OCI-LY7 (cell line): ENCODE measurements around the gene CACNA1I. TPM values are rescaled to one million over a fixed set of nuclear protein-coding genes. Genes with fewer than 3 reads are reported as not detected.

Experiments
- BruUV-seq: library from RNA; stranded (reverse); fragments of 400-500 nt; replicated peaks from 2 replicates; lab custom pipeline; 2021; lab: Mats Ljungman, UMichigan
- CTCF ChIA-PET: fragments of 300-600 bp; sonication (Branson Sonifier 250); formaldehyde crosslinking; loops from one replicate; lab custom pipeline; 2022; ENCODE audit warnings: antibody characterized with exemption; ENCODE audit not compliant: unreplicated experiment; lab: Charles Lee
- POLR2A ChIA-PET: fragments of 300-600 bp; sonication (Branson Sonifier 250); formaldehyde crosslinking; loops from one replicate; lab custom pipeline; 2022; ENCODE audit warnings: antibody characterized with exemption; lab: Charles Lee
- DNase-seq: peaks from one replicate; pipeline ENCODE4 v3.0.0-alpha.2; 2015; ENCODE audit warnings: low spot score
- H2AFZ ChIP-seq: fragments of 200-600 bp; sonication (generic), shearing (Covaris generic); 2 replicates; pipeline ENCODE4 v1.6.1; 2014; ENCODE audit warnings: mild to moderate bottlenecking, antibody characterized with exemption, low read length, moderate library complexity
- H3K27ac ChIP-seq: fragments of 200-600 bp; sonication (generic); 2 replicates; pipeline ENCODE4 v1.5.1; 2014; ENCODE audit warnings: mixed run types, low read depth, mild to moderate bottlenecking, moderate library complexity, low read length, inconsistent platforms; ENCODE audit not compliant: poor library complexity, severe bottlenecking
- H3K36me3 ChIP-seq: fragments of 200-600 bp; sonication (generic); 2 replicates; pipeline ENCODE4 v1.6.1; 2014; ENCODE audit warnings: mild to moderate bottlenecking, antibody characterized with exemption, low read length, moderate library complexity, mixed read lengths; ENCODE audit not compliant: insufficient read depth
- H3K4me1 ChIP-seq: fragments of 200-600 bp; sonication (generic); 2 replicates; pipeline ENCODE4 v1.5.1; 2014; ENCODE audit warnings: mild to moderate bottlenecking, low read length; ENCODE audit not compliant: insufficient read depth, poor library complexity, severe bottlenecking
- H3K4me2 ChIP-seq: fragments of 200-600 bp; sonication (generic); 2 replicates; pipeline ENCODE4 v1.6.1; 2014; ENCODE audit warnings: mild to moderate bottlenecking, low read length
- H3K4me3 ChIP-seq: fragments of 200-600 bp; sonication (generic); 2 replicates; pipeline ENCODE4 v1.5.1; 2014; ENCODE audit warnings: mild to moderate bottlenecking, low read depth, low read length; ENCODE audit not compliant: poor library complexity, severe bottlenecking
- H3K79me2 ChIP-seq: fragments of 200-600 bp; sonication (generic); 2 replicates; pipeline ENCODE4 v1.6.1; 2016; ENCODE audit warnings: low read depth, mild to moderate bottlenecking, low read length, moderate library complexity, mixed read lengths; ENCODE audit not compliant: insufficient read depth
- H3K9me2 ChIP-seq: fragments of 200-600 bp; sonication (generic); 2 replicates; pipeline ENCODE4 v1.6.1; 2016; ENCODE audit warnings: mild to moderate bottlenecking, low read length, mixed read lengths; ENCODE audit not compliant: insufficient read depth
- H3K9me3 ChIP-seq: fragments of 200-600 bp; sonication (generic); 2 replicates; pipeline ENCODE4 v1.6.1; 2014; ENCODE audit warnings: mild to moderate bottlenecking, mixed run types, low read length, mixed read lengths
- H4K20me1 ChIP-seq: fragments of 200-600 bp; sonication (generic); 2 replicates; pipeline ENCODE4 v1.6.1; 2014; ENCODE audit warnings: mild to moderate bottlenecking, antibody characterized with exemption, low read length, moderate library complexity, mixed read lengths; ENCODE audit not compliant: insufficient read depth
- CTCF ChIP-seq: fragments of 200-600 bp; sonication (generic); conservative IDR thresholded peaks from 2 replicates; pipeline ENCODE4 v1.5.1; 2014; ENCODE audit warnings: mild to moderate bottlenecking, antibody characterized with exemption, low read length, moderate library complexity, mixed read lengths
- EZH2phosphoT487 ChIP-seq: fragments of 200-600 bp; sonication (generic); IDR thresholded peaks from 2 replicates; pipeline ENCODE4 v1.6.1; 2018; ENCODE audit warnings: low read depth, borderline replicate concordance, mild to moderate bottlenecking, mixed run types, antibody characterized with exemption, low read length, moderate library complexity, mixed read lengths
- intact Hi-C: fragments of 100-400 bp; cut with micrococcal nuclease; formaldehyde crosslinking; loops from one replicate; pipeline ENCODE4 v1.10.0; 2022; ENCODE audit not compliant: unreplicated experiment
- total RNA-seq, 2 experiments: library from RNA; depleted of rRNA in 1 of 2; stranded (reverse); fragments of >200 nt in 1 of 2; shearing (Covaris generic) in 1 of 2; gene quantifications; 2 replicates each; pipeline ENCODE4 v1.2.3, GENCODE V29; 2014 to 2022

Gene CACNA1I
- total RNA-seq, 2 experiments from 2014 or later: 0.03 TPM; not detected in 1

DNA sequence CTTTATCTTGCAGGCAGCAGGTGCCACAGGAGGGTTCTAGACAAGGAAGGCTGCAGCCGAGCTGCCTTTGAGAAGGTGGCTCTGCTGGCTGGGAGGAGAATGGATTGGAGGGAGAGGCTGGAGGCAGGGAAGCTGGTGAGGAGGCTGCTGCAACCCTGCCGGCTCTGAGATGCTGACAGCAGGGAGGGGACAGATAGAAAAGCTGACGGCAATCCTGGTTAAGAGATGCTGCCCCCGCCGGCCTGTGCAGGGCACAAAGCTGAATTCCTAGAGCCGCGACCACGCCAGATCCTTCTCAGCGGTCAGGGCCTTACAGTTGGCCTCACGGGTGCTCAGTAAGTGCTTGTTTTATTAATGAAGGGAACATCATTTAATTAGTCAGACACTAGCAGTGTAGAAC, 105.4 kb downstream of the CACNA1I start:
- Histone ChIP-seq H4K20me1 (no peaks in the 10 kb centered on the region), H3K4me2 (no peak overlapping the region), H3K27ac (no peak overlapping the region), H3K4me3 (no peak overlapping the region), H3K79me2 (no peaks in the 10 kb centered on the region), H3K9me2 (no peaks in the 10 kb centered on the region), H2AFZ (no peak overlapping the region), H3K9me3 (peaks cover 11% of the 10 kb centered on the region), H3K36me3 (no peaks in the 10 kb centered on the region), H3K4me1 (no peaks in the 10 kb centered on the region)
- no peak for DNase-seq
- no TSS peak for BruUV-seq
- no peak for TF ChIP-seq EZH2phosphoT487
- no peak for TF ChIP-seq CTCF
- CTCF ChIA-PET: no interaction called here
- intact Hi-C loops: no loop called here
- POLR2A ChIA-PET: no interaction called here

DNA sequence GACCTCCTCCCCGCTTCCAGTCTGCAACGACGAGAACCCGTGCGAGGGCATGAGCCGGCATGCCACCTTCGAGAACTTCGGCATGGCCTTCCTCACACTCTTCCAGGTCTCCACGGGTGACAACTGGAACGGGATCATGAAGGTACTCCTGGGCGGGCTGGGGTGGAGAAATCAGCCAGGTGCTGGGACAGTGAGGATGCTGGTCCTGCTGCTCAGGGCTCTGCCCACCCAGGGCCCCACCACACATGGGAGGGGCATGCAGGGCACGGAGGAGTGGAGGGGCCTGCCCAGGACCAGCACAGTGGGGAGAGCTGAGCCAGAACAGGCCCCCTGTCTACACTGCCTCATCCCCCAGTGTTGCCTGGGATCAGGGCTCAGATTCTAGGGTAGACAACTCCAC, 107.4 kb downstream of the CACNA1I start:
- no peaks in the 10 kb centered on the region for H4K20me1 ChIP-seq
- no peaks in the 10 kb centered on the region for H3K36me3 ChIP-seq
- BruUV-seq: no TSS peak
- no peaks in the 10 kb centered on the region for H3K4me1 ChIP-seq
- ChIA-PET POLR2A (no interaction called here), CTCF (no interaction called here)
- H3K27ac ChIP-seq: no peak overlapping the region
- no peak overlapping the region for H2AFZ ChIP-seq
- no peak overlapping the region for H3K4me2 ChIP-seq
- intact Hi-C loops: no loop called here
- TF ChIP-seq EZH2phosphoT487: no peak
- TF ChIP-seq CTCF: no peak
- H3K4me3 ChIP-seq: no peak overlapping the region
- H3K9me2 ChIP-seq: no peaks in the 10 kb centered on the region
- no peak for DNase-seq
- no peaks in the 10 kb centered on the region for H3K79me2 ChIP-seq
- H3K9me3 ChIP-seq: no peaks in the 10 kb centered on the region

DNA sequence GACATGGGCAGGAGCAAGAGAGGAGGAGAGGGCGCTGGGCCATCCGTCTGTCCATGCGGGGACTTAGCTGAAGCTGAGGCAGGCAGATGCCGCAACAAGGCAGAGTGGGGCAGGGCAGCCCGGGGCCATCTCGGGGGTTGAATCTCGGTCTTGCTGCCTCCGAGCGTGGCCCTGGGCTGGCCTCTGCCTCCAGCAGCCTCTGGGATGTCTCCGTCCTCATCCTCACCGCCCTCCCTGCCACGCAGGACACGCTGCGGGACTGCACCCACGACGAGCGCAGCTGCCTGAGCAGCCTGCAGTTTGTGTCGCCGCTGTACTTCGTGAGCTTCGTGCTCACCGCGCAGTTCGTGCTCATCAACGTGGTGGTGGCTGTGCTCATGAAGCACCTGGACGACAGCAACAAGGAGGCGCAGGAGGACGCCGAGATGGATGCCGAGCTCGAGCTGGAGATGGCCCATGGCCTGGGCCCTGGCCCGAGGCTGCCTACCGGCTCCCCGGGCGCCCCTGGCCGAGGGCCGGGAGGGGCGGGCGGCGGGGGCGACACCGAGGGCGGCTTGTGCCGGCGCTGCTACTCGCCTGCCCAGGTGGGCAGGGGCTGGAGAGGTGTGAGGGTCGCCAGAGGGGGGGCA, 108.4 kb downstream of the CACNA1I start:
- CTCF ChIA-PET: no interaction called here
- Histone ChIP-seq H3K4me2 (no peak overlapping the region), H4K20me1 (no peaks in the 10 kb centered on the region), H3K9me2 (no peaks in the 10 kb centered on the region), H2AFZ (no peak overlapping the region), H3K27ac (no peak overlapping the region), H3K9me3 (no peaks in the 10 kb centered on the region), H3K4me3 (no peak overlapping the region), H3K79me2 (no peaks in the 10 kb centered on the region), H3K4me1 (no peaks in the 10 kb centered on the region), H3K36me3 (no peaks in the 10 kb centered on the region)
- intact Hi-C loops: no loop called here
- no TSS peak for BruUV-seq
- POLR2A ChIA-PET: no interaction called here
- TF ChIP-seq EZH2phosphoT487 (no peak), CTCF (no peak)
- no peak for DNase-seq
